Esophagus muscularis mucosa (tissue), 4 donors: ENCODE data around the gene HENMT1.
A peak's percentile ranks its signal among the peaks of the same experiment; 100 is the strongest.

ENCODE experiments used
- EP300 ChIP-seq: sonication (generic); formaldehyde crosslinking; IDR thresholded peaks from one replicate; pipeline ENCODE4 v1.6.1; 2017; ENCODE audit warnings: antibody characterized with exemption
- POLR2A ChIP-seq: fragments of 450-650 bp; IDR thresholded peaks from one replicate; pipeline ENCODE4 v1.6.1; 2017; ENCODE audit warnings: antibody characterized with exemption, moderate library complexity, mild to moderate bottlenecking, low read depth
- POLR2AphosphoS5 ChIP-seq, 2 donors: sonication (generic); formaldehyde crosslinking; IDR thresholded peaks; one replicate each; pipeline ENCODE4 v1.6.1; 2017; ENCODE audit warnings: antibody characterized with exemption in 2 of 2
- TF ChIP-seq, protein P1 (sequence below), 3 experiments: fragments of 200-600 bp in 2 of 3; fragments of 450-650 bp in 1 of 3; sonication (generic) in 2 of 3; IDR thresholded peaks; one replicate each; pipeline ENCODE4 v1.5.1; 2017 to 2019; ENCODE audit warnings: antibody characterized with exemption in 3 of 3, mild to moderate bottlenecking in 2 of 3, moderate library complexity in 1 of 3

DNA sequence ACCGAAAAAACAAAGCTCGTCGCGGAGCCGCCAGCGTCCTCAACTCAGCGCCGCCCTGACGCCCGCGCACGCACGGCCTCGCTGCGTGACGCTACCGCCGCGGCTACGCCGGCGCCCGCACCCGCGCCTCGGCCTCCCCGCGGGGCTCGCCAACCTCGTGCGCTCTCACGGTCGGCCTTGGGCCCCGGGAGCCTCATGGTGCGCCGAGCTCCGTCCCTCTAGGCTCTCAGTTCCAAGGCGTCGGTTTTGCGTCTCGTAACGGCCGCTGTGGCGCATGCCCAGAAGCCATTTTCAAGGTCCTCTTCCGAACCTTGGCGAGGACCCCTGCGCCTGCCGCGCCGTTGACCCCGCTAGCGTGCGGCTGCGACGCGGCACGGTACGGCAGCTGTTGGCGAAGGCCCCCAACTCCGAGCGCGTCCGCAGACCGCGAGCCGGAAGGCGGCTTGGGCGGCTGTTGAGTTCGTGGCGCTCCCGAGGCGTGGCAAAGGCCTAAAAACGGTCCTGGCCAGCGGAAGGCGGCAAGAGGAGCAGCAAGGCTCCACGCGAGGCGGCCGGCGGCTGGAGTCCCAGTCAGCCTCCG is at the start of gene HENMT1:
- TF ChIP-seq, protein P1, sequence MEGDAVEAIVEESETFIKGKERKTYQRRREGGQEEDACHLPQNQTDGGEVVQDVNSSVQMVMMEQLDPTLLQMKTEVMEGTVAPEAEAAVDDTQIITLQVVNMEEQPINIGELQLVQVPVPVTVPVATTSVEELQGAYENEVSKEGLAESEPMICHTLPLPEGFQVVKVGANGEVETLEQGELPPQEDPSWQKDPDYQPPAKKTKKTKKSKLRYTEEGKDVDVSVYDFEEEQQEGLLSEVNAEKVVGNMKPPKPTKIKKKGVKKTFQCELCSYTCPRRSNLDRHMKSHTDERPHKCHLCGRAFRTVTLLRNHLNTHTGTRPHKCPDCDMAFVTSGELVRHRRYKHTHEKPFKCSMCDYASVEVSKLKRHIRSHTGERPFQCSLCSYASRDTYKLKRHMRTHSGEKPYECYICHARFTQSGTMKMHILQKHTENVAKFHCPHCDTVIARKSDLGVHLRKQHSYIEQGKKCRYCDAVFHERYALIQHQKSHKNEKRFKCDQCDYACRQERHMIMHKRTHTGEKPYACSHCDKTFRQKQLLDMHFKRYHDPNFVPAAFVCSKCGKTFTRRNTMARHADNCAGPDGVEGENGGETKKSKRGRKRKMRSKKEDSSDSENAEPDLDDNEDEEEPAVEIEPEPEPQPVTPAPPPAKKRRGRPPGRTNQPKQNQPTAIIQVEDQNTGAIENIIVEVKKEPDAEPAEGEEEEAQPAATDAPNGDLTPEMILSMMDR (IDR thresholded peaks at IDR 0.05): no peak
- peak in 1 of 2 donors; percentile 44 for TF ChIP-seq POLR2AphosphoS5 (IDR thresholded peaks at IDR 0.05)
- no peak for TF ChIP-seq POLR2A
- TF ChIP-seq EP300: no peak
